HepG2 (cell line): ENCODE measurements around the gene LSM2.

Experiments used
- ATM ChIP-seq: fragments of 450-650 bp; IDR thresholded peaks from 2 replicates; pipeline ENCODE4 v1.7.1; 2017; ENCODE audit warnings: mild to moderate bottlenecking, borderline replicate concordance
- CHD2 ChIP-seq: IDR thresholded peaks from 2 replicates; pipeline ENCODE4 v1.6.1; 2011; ENCODE audit warnings: low read depth, low read length, improper control_type of control experiment
- CTCF ChIP-seq: sonication (generic); formaldehyde crosslinking; IDR thresholded peaks from 2 replicates; pipeline ENCODE4 v1.5.0; 2020; ENCODE audit warnings: mild to moderate bottlenecking, missing genetic modification reagents, moderate library complexity
- GABPB1 ChIP-seq: IDR thresholded peaks from 2 replicates; pipeline ENCODE4 v1.6.1; 2016; ENCODE audit warnings: mild to moderate bottlenecking, missing genetic modification reagents, moderate library complexity, missing compliant biosample characterization
- NCOR1 ChIP-seq: fragments of 200-600 bp; sonication (generic); IDR thresholded peaks from 2 replicates; pipeline ENCODE4 v1.7.0; 2017; ENCODE audit warnings: antibody characterized with exemption, low read length, borderline replicate concordance
- NFE2 ChIP-seq: sonication (generic); formaldehyde crosslinking; IDR thresholded peaks from 2 replicates; pipeline ENCODE4 v1.4.0; 2020; ENCODE audit warnings: missing genetic modification reagents
- ZBTB7A ChIP-seq: sonication (generic); formaldehyde crosslinking; IDR thresholded peaks from 2 replicates; pipeline ENCODE4 v1.8.0; 2022; ENCODE audit warnings: mild to moderate bottlenecking, missing genetic modification reagents
- ZNF337 ChIP-seq: sonication (generic); formaldehyde crosslinking; IDR thresholded peaks from 2 replicates; pipeline ENCODE4 v1.5.1; 2020; ENCODE audit warnings: missing genetic modification reagents, low read depth, mild to moderate bottlenecking, borderline replicate concordance
- ZNF460 ChIP-seq: sonication (generic); formaldehyde crosslinking; IDR thresholded peaks from 2 replicates; pipeline ENCODE4 v1.5.1; 2020; ENCODE audit warnings: missing genetic modification reagents, mild to moderate bottlenecking, borderline replicate concordance
- ZNF7 ChIP-seq: IDR thresholded peaks from 2 replicates; pipeline ENCODE4 v1.6.1; 2016; ENCODE audit warnings: missing biosample characterization, missing genetic modification reagents
- ZSCAN29 ChIP-seq: sonication (generic); formaldehyde crosslinking; conservative IDR thresholded peaks from 2 replicates; pipeline ENCODE4 v1.4.0; 2020; ENCODE audit warnings: mild to moderate bottlenecking, missing genetic modification reagents

- TF ChIP-seq ZNF337 (CRISPR knock-in tag) (no peak), GABPB1 (no peak), NCOR1 (no peak), ATM (no peak), CHD2 (no peak), CTCF (CRISPR knock-in tag) (no peak), ZBTB7A (CRISPR knock-in tag) (no peak), ZSCAN29 (no peak), NFE2 (no peak), ZNF460 (CRISPR knock-in tag) (no peak), ZNF7 (no peak)
These were observed 26.9 kb downstream of the LSM2 start for GRCh38 chr6:31779908-31780307.
